ENCODE data around the gene COL25A1. TPM values are rescaled to one million over a fixed set of nuclear protein-coding genes. Genes with fewer than 3 reads are reported as not detected.

The COL25A1 gene
- total RNA-seq, 1 experiment from 2014 or later, result not detected

GRCh38 chr4:108943371-108943770, 359.1 kb downstream of the COL25A1 start:
- no peak for DNase-seq (ENCODE audit: low read depth, low spot score)
- no peak overlapping the region for H3K27ac ChIP-seq (ENCODE audit: low read length)
- H3K4me1 ChIP-seq (ENCODE audit: control insufficient read depth, insufficient read depth, low read length), result no peaks in the 10 kb centered on the region
- ChIA-PET CTCF (no interaction called here), POLR2A (no interaction called here)
- in situ Hi-C loops (cut with HindIII; ENCODE audit: low pct_unique_long_range_greater_than_20kb, low sequenced_read_pairs) (no loop called here), intact Hi-C loops (cut with micrococcal nuclease; ENCODE audit: unreplicated experiment) (no loop called here)
- H3K27me3 ChIP-seq (ENCODE audit: control insufficient read depth, insufficient read depth, low read length), result no peaks in the 10 kb centered on the region
- H3K4me3 ChIP-seq (ENCODE audit: low read depth in 2 of 2, low read length in 2 of 2), result no peak overlapping the region
- H3K36me3 ChIP-seq (ENCODE audit: control insufficient read depth, insufficient read depth, low read length), result no peaks in the 10 kb centered on the region
- ATAC-seq, result no peak
- no peaks in the 10 kb centered on the region for H3K9me3 ChIP-seq (ENCODE audit: control insufficient read depth, insufficient read depth, low read depth, low read length)
- TF ChIP-seq TCF7L2 (IDR thresholded peaks at IDR 0.05; ENCODE audit: low read depth, low read length) (no peak), POLR2AphosphoS5 (IDR thresholded peaks at IDR 0.05; ENCODE audit: low read depth, low read length) (no peak), REST (IDR thresholded peaks at IDR 0.05; ENCODE audit: insufficient read depth in 1 of 2, low read depth in 2 of 2, low read length in 1 of 2) (no peak), SIN3A (IDR thresholded peaks at IDR 0.05; ENCODE audit: borderline replicate concordance, insufficient read depth, low read depth, low read length) (no peak), CTCF (IDR thresholded peaks at IDR 0.05) (no peak)
- no TSS peak for BruUV-seq (replicated peaks)

GRCh38 chr4:108941904-108942430, 360.5 kb downstream of the COL25A1 start:
- Histone ChIP-seq H3K27ac (ENCODE audit: low read length) (no peak overlapping the region), H3K27me3 (ENCODE audit: control insufficient read depth, insufficient read depth, low read length) (no peaks in the 10 kb centered on the region), H3K36me3 (ENCODE audit: control insufficient read depth, insufficient read depth, low read length) (no peaks in the 10 kb centered on the region), H3K4me1 (ENCODE audit: control insufficient read depth, insufficient read depth, low read length) (no peaks in the 10 kb centered on the region), H3K4me3 (ENCODE audit: low read depth in 2 of 2, low read length in 2 of 2) (no peak overlapping the region), H3K9me3 (ENCODE audit: control insufficient read depth, insufficient read depth, low read depth, low read length) (no peaks in the 10 kb centered on the region)
- ChIA-PET POLR2A (no interaction called here), CTCF (no interaction called here)
- ATAC-seq (no peak), DNase-seq (ENCODE audit: low read depth, low spot score) (no peak)
- in situ Hi-C loops (cut with HindIII; ENCODE audit: low pct_unique_long_range_greater_than_20kb, low sequenced_read_pairs) (no loop called here), intact Hi-C loops (cut with micrococcal nuclease; ENCODE audit: unreplicated experiment) (no loop called here)
- BruUV-seq (replicated peaks), result no TSS peak
- no peak for TF ChIP-seq CTCF (IDR thresholded peaks at IDR 0.05)
- no peak for TF ChIP-seq POLR2AphosphoS5 (IDR thresholded peaks at IDR 0.05; ENCODE audit: low read depth, low read length)
- no peak for TF ChIP-seq REST (IDR thresholded peaks at IDR 0.05; ENCODE audit: insufficient read depth in 1 of 2, low read depth in 2 of 2, low read length in 1 of 2)
- no peak for TF ChIP-seq TCF7L2 (IDR thresholded peaks at IDR 0.05; ENCODE audit: low read depth, low read length)
- no peak for TF ChIP-seq SIN3A (IDR thresholded peaks at IDR 0.05; ENCODE audit: borderline replicate concordance, insufficient read depth, low read depth, low read length)

All from Panc1 (cell line).